Embryonic facial prominence (tissue), 1 donor: ENCODE data around the gene ZC3H12C.
A peak's percentile ranks its signal among the peaks of the same experiment; 100 is the strongest.
"Not testable (repeated sequence)": the region's sequence is repeated elsewhere in the genome, so short reads cannot be mapped to it uniquely, and the experiment has no call there.

Experiments used
- DNase-seq: peaks from one replicate; pipeline ENCODE4 v3.0.0-alpha.2; 2016; ENCODE audit errors: extremely low spot score

Gene ZC3H12C

GRCh38 chr11:110092515-110093406 is at the start of gene ZC3H12C:
Gene ZC3H12C, plus strand, starts transcription at chr11:110093392. Its CDS starts 20 bp downstream, at chr11:110093412.
- DNase-seq = peak; percentile 77

DNA sequence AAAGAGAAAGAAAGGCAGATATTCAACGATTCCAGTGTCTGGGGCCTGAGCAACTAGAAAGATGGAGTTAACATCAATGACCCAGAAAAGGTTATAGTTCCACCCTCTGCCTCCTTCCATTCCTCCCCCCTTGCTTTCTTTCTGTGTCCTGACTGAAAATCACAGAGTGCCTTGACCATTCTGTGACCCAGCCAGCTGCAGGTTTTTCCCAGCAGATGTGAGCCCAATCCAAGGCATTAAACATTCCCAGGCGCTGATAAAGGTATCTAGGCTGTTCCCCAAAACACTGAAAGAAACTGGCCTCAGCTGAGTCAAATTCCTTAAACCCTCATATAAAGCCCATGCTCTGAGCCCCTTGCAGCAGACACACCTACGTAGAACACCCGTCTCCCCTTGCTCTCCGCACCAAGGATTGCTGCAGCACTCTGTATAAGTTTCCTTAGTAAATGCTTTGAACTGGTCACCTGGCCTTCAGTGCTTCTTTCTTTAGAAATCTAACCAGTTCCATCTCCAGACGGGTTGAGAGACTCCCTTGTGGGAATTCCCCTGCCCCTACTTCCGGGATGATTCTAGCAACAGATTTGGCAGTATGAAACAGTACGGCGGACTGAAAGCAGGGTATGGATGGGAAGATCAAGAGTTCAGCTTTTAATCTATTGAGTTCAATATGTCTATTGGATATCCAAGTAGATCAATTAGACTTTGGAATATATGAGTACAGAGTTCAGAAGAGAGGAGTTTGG is 48.8 kb upstream of the ZC3H12C start:
- no peak for DNase-seq

DNA sequence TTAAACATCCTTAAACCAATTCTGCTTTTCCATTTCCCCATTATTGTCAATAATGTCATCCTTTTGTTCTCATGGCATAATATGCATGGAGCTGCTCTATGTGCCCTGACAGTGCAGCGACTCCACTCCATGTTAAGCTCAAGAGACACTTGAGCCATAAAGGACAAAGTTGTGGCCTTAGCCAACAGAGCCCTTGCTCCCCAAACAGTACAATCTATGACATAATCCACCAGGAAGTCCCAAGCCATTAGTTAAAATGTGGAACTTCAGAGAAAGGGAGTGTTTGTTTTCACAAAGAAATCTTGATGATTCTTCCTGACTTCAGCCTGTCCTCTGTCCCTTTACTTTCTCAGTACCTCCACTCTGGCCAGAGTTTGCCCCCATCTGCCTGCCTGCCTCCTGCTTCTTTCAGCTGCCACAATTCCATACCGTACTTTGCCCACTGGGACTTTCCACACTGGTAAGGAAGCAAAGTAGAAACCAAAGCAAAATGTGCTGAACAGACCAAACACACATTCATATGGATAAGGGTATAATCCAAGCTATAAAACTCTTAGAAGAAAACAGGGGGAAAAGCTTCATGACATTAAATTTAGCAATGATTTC is 46.3 kb upstream of the ZC3H12C start:
- no peak for DNase-seq

GRCh38 chr11:110049501-110050200 is 43.5 kb upstream of the ZC3H12C start:
- DNase-seq = no peak

GRCh38 chr11:110050201-110050506 is 43.0 kb upstream of the ZC3H12C start:
- DNase-seq = no peak

- DNase-seq = no peak
Observed at GRCh38 chr11:110053848-110054414, 39.3 kb upstream of the ZC3H12C start.

DNA sequence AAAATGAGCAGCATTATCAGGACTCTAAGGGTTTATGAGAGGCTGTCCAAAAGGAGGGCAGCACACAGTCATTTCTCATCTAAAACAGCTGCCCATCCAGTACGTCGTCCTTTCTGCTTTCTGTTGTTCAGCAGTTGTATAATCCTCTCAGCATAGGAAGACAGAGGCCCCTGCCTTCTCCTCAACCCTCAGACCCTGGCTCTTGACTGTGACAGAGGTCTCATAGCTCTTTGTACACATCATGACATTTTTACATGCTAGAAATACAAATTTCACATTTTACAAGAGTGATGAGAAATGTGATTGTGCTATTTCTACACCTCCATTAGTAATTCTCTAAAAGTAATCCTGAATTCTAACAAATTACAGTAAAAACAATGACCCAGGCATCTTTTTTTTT is 36.2 kb upstream of the ZC3H12C start:
- DNase-seq = no peak

DNA sequence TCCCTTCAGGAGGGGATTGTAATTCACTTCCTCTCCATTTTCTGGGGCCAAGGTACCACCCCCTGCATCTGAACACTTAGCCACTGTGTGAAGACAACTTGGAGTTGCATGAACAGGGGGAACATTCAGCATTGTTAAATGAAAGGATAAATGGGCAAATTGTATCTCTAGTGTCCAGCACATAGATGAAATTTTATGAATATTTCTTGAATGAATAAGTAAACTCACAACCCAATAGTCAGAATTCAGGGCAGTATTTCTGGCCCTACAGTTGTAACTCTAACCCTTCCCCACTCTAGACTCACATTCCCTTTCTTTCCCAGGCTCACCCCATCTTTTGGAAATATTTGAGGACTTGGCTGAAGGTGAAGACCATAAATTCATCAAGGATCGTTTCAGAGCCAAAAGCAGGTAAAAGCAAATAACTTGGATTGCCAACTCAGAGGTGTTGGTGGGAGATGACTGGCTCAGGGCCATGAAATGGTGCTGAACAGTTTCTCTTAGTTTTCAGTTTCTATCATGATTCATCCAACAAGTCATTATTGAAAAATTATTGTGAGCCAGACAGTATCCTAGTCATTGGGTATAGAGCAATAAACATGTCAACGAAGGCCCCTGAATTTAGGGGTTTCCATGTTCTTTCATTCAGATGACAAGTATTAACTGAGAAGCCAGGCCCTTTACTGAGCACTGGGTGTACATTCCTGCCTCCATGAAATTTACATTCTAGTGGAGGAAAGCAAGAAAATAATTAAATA is 33.3 kb upstream of the ZC3H12C start:
- no peak for DNase-seq

DNA sequence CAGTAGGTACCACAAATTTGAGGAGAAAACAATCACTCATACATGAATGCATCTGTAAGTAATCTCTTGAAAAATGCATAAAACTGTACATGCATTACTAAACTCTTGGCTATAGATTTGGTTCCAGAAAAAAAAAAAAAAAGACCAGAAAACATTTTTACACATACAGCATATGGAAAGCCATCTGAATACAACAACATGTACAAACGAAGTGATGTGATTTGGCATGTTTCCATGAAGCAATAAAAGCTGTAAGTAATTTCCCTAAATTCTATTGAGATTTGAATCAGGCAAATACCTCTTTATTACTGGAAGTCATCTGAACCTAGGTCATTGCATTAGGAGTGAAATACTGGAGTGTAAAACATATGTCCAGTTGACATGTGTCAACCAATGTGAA is 31.9 kb upstream of the ZC3H12C start:
- DNase-seq = no peak

DNA sequence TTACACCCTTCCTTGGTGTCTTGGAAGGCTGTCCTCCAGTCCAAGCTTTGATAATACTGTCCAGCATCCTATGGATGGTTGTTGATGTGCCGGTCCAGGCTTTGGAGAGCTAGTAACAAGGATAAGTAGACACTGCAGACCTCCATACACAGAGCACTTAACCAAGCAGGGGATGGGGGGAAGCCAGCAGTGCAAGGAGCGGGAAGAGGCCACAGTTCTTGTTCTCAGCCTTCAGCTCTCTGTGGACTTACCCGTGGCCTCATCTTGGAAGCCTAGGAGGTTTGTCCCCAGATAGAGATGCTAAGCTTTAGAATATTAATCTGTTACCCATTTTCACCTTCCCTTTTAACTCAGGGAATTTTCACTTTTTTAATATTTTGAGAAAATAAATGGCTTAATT is 30.9 kb upstream of the ZC3H12C start:
- no peak for DNase-seq

DNA sequence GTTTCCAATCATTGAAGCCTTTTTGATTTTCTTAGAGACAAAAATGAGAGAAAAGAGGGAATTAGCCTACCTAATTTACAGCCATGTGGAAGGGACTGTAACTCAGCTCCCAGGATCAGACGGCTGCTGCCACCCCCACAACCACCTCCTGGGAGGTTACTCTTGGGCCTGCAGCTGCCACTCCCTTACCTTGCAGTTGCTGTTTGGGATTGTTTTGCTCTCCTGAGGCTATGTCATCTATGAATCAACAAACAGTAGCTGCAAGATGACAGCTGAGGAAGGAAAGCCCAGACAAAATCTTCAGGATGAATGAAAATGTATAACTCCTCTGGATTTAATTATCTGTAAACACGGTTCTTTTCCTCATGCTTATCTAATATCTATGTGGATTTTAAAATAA is 28.0 kb upstream of the ZC3H12C start:
- no peak for DNase-seq

DNA sequence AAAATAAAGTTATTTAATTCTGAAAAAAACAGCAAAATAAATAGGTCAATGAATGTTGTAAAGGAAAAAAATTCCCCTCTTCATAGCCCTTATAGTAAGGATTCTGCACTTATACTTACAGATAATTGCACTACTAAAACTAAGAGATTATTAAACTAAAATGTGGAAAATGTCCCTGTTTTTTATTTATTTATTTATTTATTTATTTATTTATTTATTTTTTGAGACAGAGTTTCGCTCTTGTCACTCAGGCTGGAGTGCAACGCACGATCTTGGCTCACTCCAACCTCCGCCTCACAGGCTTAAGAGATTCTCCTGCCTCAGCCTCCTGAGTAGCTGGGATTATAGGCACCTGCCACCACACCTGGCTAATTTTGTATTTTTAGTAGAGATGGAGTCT is 25.2 kb upstream of the ZC3H12C start:
- not testable (repeated sequence) for DNase-seq

DNA sequence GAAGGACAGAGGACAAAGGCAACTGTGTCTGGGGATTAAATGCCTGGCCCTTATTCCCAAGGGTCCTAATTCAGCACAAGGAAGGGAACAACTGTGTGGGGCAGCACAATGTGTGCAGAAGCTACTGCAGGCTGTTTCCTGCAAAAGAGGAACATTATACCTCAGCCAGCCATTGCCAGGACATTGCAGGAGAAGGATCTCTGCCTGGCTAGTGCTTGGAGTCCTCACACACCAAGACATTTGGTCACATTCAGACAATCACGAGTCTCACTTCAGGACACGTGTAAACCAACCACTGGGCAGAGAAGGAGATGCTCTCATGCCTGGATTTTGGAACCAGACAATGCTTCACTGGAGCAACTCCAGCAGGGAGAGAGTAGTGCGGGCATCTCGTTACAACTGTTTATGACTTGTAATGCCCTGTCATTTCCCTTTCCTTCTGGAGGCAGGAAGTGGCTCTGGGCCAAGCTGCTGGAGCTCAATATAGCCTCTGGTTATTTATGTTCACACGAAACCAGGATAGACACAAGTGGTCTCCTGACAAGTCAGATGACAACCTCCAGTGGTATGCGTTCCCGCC is 23.9 kb upstream of the ZC3H12C start:
- no peak for DNase-seq

- no peak for DNase-seq
Observed at GRCh38 chr11:110070176-110070575, 23.0 kb upstream of the ZC3H12C start.

DNA sequence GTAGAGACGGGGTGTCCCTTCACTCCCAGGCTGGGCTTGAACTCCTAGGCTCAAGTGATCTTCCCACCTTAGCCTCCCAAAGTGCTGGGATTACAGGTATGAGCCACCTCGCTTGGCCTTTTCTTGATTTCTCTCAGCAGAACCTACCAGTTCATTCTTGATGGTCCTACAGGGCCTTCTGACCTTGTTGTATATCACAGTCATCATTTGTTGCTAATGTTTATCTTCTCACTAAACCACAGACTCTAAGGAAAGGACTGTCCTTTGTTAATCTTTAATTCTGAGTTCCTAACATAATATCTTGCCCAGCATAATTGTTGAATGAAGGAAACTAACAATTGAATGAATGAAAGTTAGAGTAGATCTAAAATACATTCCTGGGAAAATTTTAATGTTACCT is 22.0 kb upstream of the ZC3H12C start:
- DNase-seq = no peak

GRCh38 chr11:110072930-110073329 is 20.3 kb upstream of the ZC3H12C start:
- no peak for DNase-seq

DNA sequence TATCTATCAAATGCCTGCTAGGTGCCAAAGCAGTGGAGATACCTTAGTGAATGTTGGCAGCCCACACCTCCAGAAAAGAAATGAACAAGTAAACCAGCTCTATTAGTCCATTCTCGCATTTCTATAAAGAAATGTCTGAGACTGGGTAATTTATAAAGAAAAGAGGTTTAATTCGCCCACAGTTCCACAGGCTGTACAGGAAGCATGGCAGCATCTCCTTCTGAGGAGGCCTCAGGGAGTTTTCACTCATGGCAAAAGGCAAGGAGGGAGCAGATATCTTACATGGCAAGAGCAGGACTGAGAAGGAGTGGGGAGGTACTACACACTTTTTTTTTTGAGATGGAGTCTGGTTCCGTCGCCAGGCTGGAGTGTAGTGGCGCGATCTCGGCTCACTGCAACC is 18.7 kb upstream of the ZC3H12C start:
- DNase-seq = no peak

GRCh38 chr11:110075105-110075846 is 17.9 kb upstream of the ZC3H12C start:
- DNase-seq = no peak

GRCh38 chr11:110075847-110076208 is 17.4 kb upstream of the ZC3H12C start:
- DNase-seq = no peak

DNA sequence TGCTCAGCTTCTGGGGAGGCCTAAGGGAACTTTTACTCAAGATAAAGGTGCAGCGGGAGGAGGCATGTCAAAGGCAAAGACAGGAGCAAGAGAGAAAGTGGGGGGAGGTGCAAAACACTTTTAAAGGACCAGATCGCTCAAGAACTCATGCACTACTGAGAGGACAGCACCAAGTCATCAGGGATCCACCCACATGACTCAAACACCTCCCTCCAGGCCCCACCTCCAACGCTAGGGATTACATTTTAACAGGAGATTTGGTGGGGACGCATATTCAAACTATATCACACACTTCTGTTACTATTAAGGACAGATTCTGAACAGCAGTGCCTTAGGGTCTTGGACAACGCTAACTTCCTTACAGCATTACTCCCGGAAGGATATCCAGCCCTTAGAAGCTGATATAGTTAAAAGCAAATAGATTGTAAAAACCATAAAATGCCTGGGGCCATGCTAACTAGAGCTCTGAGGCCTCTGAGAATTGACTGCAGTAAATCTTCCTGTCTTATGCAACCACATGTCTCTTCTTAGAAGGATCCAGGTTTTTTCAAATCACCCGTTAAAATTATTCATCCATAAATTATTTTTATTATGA is 16.7 kb upstream of the ZC3H12C start:
- no peak for DNase-seq
